Raji (cell line): ENCODE results near the gene COBL.

Source experiments
- POLR2A ChIP-seq: IDR thresholded peaks from 2 replicates; pipeline ENCODE4 v1.6.1; 2011; ENCODE audit warnings: low read depth, low read length, control low read depth; ENCODE audit not compliant: insufficient read depth

The COBL gene

DNA sequence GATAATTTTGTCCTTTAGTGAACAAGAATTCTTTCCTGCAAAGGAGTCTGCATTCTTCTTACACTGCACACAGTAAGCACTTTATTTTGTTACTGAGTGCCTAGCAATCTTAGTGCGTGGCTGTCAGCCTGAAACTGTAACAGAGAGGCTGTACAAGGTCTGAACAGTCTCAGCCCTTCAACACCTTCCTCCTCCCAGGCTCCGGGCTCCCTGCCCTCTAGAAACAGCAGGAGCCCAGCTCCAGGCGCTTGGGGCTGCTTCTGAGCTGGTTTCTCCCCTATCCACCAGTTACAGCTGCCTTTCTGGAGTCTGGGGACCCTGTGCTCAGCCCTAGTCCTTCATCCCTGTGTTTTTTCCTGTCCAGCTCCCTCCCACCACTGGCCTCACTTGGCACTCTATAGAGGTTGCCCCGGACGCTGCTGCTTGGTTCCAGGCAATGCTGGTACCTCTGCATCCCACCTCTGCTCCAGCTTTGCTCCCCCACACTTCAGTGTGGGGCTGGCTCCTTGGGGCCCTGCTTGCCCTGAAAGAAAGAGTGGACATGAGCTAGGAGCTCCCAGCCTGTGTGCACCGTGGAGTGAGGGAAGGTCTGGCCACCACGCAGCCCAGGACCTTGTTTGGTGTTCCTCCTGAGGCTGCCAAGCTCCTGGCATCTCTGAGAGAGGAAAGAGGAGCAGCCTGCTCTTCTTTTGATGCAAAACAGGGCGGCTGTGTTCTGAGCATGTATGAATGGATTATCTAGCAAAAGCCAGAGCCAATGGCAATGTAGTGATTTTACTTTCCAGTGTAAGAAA is 282.7 kb downstream of the COBL start:
- TF ChIP-seq POLR2A, result no peak

DNA sequence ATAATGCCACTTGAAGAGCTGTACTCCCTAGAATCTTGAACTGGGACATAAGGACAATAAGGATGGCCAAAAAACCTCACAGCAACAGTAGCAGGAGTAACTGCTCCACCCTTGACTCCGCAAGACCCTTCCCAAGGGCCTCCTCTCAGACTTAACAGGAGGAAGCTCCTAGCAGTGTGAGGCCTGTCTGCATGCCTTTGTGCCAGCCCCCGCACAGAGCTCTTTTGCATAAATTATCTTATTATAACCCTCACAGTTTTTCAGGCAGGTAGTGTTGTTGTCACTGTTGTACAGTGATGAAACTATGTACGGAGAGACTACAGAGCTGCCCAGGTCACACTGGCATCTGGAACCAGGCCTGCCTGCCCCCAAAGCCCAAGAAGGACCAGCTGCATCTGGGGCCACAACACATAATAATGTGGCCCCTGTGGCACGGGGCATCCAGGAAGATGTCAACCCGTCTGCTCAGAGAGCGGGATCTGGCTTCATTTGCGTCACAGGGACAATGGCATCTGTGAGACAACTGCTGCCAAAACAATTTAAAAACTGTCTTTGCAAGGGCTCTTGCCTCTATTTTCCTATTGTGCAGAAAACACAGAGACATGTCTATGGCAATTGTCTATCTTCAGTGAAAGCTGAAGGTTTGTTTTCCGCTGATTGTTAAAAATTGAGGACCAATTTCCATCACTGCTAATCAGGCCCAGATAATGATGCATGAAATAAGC is 284.7 kb downstream of the COBL start:
- no peak for TF ChIP-seq POLR2A

DNA sequence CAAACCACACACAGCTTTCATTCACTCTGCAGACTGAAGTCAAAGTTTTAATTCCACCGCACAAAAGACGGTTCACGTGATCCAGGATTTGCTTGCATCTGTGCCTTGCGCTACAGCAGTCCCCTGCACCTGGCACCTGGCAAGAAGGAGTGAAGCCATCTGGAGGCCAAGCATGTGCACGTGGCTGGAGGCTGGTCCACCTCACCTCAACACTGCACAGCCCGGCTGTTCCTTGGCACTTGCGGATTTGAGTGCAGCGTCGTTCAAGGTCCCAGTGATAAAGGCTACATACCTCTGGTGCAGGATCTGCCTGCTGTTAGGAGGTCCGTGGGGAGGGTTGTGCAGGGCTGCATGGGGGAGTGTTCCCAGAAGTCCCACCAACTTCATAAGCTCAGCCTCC is 285.4 kb downstream of the COBL start:
- TF ChIP-seq POLR2A, result no peak

DNA sequence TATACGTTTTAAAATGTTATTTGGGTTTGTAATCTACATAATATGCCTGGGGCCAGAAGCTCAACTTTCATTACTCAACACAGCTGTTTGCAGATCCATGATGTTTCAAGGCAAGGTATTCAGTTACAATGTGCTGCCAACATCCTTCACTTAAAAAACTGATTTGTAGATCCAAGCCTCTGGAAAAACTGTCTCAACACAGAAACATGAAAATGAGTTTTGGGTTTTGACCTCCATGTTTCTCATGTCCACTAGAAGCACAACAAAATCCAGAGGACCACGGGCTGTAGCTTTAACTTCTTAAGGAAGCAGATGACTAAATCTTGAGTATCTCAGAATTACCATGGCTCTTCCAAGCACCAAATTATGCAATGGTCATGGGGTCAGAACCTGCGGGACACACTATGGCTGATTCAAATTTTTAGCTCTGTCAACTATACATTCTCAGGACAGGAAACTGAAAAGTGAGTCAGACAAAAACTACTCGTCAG is 286.9 kb downstream of the COBL start:
- TF ChIP-seq POLR2A, result no peak

DNA sequence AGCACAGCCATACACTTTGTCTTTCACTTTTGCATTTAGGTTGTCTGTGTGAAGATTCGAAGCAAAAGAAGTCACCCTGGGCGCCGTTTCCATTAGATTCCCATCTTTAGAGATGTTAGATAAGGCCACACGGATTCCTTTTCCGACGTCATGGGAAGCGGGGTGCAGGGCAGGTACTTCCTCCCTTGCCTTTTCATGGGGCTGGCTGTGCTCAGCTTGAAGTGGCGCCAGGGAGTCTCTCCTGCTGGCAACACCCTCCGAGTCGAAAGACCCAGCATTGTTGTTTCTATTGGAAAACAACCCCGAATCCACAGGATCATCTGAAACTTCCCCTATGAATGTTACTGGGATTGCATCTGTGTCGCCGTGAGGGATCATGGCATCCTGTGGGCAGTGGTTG is 287.5 kb downstream of the COBL start:
- no peak for TF ChIP-seq POLR2A

DNA sequence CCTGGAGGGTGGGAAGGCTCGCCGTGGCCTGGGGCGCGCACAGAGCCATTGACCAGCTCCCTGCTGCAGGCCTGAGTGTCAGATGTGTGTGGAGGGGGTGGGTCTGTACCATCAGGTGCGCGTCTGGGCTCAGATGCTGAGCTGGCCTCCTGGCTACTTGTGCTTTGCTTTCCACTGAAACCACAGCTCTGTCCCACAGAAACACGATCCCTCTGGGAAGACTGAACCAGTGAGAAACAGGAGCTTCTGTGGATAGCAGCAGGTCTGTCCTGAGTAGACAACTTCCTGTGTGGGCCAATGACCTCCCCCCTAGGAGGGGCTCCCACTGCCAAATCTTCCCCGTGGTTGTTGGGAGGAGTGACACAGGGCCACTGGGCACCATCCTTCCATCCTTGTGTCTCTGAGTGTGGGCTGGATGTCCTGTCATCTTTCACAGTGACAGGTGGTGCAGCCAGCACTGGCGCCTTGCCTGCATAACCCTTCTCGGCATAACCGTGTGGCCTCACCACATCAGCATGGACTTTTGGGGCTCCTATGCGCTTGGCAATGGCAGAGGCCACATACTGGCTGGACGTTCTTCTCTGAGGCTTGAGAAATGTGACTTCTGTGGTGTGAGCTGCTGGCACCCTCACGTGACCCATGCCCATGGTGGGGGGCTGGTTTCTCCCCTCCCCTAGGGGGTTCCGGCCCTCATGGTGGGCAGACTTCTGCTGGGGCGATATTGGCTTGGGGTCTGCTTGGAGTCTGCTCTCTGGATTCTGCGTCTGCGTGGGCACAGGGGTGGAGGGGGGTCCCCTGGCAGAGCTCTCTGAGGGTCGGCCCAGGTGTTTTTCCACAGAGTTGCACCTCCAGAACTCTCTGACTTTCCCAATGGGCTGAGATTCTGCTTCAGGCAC is 288.4 kb downstream of the COBL start:
- no peak for TF ChIP-seq POLR2A

DNA sequence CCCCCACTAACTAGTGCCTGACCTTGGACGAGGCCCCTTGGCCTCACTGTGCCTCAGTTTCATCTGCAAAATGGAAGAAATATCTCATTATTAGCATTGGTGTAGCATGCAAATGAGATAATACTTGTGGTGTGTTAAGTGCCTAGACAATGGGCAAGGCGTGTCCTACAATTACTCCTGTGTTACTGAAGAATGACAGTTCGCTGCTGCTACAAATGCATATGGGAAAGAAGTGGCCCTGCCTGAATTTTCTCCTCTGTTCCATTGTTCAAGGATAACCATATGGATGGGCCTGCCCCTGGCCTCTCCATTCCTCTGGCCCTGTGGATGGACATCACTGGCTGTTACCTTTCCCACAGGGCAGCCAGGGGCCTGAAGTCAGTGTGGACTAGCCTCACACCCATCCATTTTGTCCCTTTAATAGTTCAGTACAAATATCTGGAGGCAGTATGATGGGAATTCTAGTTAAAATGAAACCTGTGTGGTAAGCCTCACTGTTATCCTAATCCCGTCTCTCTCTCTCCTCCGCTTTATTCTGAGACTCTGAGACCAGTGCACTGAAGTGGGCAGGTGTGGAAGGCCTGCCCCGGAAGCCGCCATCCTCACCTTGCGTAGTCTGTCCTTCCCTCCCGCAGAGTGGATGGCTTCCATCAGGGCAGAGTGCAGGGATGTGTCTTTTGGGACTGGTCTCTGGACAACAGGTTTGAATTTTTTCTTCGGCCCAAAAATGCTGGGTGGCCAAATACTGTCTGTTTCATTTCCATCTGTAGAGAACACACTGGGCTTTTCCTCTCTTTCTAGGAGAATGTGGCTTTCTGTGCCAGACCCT is 289.3 kb downstream of the COBL start:
- TF ChIP-seq POLR2A, result no peak

DNA sequence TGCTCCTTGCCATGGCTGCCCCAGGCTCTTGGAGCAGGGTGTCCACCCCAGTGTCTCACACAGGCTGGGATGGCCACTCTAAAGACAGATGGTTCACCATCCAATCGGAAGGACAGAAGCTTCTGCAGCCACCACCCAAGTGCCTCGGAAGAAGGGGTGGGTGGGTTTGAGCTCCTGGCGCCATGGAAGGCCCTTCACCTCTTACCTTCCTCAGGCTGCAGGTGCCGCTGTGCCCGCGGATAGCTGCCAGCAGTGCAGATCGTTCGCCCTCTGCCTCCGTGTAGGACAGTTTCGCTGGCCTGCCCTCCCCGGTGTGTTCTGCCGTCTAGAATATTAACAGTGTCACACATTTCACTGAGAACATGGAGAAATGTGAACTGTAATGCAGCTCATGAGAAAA is 290.3 kb downstream of the COBL start:
- no peak for TF ChIP-seq POLR2A

DNA sequence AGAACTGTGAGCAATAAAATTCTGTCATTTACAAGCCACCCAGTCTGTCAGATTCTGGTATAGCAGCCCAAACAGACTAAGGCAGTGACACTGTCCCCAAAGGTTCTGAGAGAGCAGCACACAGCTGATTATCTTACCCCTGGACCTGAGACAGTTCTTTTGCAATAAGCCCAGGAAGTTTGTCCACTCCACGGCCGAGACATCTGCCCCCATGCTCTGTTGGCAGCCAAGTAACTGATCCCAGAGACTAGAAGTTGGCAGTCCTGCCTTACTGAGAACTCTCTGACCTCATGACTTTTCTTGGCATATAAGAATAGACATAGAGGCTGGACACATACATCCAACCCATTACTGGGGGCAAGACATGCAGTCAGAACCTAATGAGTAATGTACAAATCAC is 290.9 kb downstream of the COBL start:
- TF ChIP-seq POLR2A, result no peak

DNA sequence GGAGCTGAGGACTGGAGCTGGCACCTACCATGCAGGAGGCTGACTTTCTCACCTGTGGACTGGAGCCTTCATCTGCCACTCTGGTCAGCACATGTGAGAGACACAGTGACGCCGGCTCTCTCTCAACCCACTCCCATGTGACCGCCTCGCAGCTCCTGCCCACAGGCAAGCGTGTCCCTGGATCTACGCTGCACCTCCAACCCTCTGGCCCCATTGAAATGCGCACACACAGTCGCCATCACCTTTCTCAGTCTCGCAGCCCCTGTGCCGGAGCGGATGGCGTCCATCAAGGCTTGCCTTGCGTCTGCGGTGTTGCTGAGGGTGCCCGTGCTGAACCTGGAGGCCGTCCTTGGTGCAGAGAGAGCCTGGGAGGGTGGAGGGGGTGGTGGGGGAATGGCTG is 291.7 kb downstream of the COBL start:
- TF ChIP-seq POLR2A, result no peak

DNA sequence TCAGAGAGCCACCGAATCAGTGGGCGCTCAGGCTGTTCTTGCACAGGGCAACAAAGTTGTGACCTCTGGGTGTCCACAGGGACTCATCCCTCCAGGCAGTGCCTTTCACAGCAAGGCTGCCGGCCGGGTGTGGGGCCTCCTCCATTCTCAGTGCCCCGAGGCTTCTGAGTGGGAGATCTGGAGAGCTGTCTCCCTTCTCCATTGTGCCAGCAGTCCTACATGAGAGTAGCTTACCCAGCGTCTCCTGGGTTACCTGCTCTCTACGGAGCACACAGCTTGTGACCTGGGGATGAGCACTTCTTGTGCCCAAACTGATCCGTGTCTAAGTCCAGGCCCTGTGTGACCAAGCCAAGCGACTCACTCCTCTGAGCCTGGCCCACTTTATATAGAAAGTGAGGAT is 293.1 kb downstream of the COBL start:
- TF ChIP-seq POLR2A, result no peak

DNA sequence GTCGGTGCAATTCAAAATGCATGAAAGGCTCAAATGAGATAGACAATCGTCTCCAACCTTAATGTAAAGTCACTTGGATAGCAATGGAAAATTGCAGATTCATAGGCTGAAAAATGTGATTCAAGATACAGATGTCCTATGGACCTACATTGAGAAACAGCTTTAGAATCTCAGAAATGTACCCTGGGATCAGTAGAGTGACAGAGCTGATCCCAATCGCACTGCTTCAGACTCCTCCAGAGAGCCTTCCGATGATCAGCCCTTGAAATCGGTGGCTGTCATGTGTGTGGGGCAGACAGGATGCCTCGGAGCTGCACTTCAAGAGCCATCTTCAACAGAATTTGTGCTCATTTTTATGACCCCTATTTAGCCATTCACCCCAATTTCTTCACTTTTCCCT is 293.8 kb downstream of the COBL start:
- no peak for TF ChIP-seq POLR2A

DNA sequence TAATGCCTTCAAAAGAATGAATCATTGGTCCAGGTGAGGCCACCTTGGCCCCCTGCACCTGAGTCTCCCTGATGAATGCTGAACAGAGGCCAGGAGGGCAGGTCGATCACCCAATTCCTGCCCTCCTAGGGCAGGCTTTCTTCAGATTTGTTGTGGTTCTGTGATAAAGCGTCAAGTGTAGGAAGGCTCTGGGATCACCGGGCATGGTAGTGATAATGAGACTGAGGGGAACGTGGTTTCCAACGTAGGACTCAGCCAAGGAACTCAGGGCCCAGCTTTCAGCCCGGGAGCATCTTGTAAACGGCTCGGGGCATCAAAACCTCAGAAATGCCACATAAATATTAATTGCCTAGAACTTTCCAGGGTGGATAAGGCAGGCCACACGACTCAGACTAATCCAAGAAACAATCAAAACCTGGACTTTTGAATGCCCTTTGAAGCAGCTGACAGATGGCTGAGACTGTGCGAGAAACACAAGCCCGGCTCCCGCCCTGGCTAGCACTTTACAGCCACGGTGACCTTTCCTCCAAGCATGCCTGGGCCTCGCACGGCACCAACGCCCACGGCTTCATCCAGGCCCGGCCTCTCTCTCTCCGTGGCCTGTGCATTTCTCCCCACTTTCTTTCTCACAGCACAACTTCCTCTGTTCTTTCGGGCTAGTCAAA is 294.6 kb downstream of the COBL start:
- no peak for TF ChIP-seq POLR2A

DNA sequence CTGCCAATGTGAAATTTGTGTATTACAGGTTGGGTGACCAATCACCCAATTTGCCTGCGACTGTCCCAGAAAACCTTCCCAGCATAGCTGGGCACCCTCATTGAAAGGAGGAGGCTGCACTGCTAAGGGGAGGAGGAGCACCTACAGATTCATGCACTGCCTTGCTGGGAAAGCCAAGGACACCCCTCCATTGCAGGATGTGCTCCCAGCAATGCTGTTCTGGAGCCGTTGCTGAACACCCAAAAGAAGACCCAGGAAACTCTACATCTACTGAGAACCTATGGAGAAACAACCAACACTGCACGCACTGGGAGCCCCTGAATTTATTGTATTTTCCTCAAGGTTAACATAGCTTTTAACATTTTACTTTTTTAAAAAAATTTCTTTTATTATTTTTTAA is 295.7 kb downstream of the COBL start:
- no peak for TF ChIP-seq POLR2A
